Forelimb muscle (tissue), 1 donor: ENCODE results near the gene ONECUT1. TPM values are rescaled to one million over a fixed set of nuclear protein-coding genes. Genes with fewer than 3 reads are reported as not detected.

Source experiments
- polyA plus RNA-seq: library from polyadenylated mRNA; unstranded; fragments of 120-200 nt; gene quantifications from one replicate; pipeline ENCODE4 v1.2.1, GENCODE V29; 2013; ENCODE audit not compliant: insufficient read length

Gene ONECUT1
- polyA plus RNA-seq, 1 donor, result not detected

Other genes with a start within 250 kb of the ONECUT1 start
- 64.8 TPM for gene ARPP19, start 221.3 kb downstream of the ONECUT1 start, polyA plus RNA-seq
- gene ATOSA, start 110.9 kb downstream of the ONECUT1 start, polyA plus RNA-seq, result 21.5 TPM